Activated B cell treated with CpG ODN at 0.5 μM for 24 hours (primary cell): ENCODE data around the gene CA12. TPM values are rescaled to one million over a fixed set of nuclear protein-coding genes. Genes with fewer than 3 reads are reported as not detected.

ENCODE experiments used
- ATAC-seq: fragments of 200-7000 bp; cut with Tn5 transposase; one replicate; pipeline ENCODE4 v1.10.0; 2021; ENCODE audit warnings: low read depth, mild to moderate bottlenecking, moderate library complexity
- CTCF ChIA-PET: fragments of 350-600 bp; sonication (Branson Sonifier 250); formaldehyde crosslinking; loops from one replicate; lab custom pipeline; 2021; ENCODE audit warnings: antibody characterized with exemption; lab: Charles Lee
- POLR2A ChIA-PET: fragments of 350-600 bp; sonication (Branson Sonifier 250); formaldehyde crosslinking; loops from one replicate; lab custom pipeline; 2021; ENCODE audit warnings: antibody characterized with exemption; lab: Charles Lee
- DNase-seq: peaks from one replicate; pipeline ENCODE4 v3.0.0; 2022
- H3K27ac Mint-ChIP-seq: one replicate; pipeline ENCODE4 v1.8.0; 2020; ENCODE audit warnings: mixed read lengths
- H3K27me3 Mint-ChIP-seq: one replicate; pipeline ENCODE4 v1.8.0; 2021; ENCODE audit warnings: mixed read lengths
- H3K36me3 Mint-ChIP-seq: one replicate; pipeline ENCODE4 v1.8.0; 2021; ENCODE audit warnings: low read depth, mixed read lengths
- H3K4me1 Mint-ChIP-seq: one replicate; pipeline ENCODE4 v1.8.0; 2021; ENCODE audit warnings: mixed read lengths
- H3K4me3 Mint-ChIP-seq: one replicate; pipeline ENCODE4 v1.8.0; 2020; ENCODE audit warnings: mild to moderate bottlenecking, mixed read lengths
- H3K9me3 Mint-ChIP-seq: one replicate; pipeline ENCODE4 v1.8.0; 2020; ENCODE audit warnings: mixed read lengths
- intact Hi-C: fragments of 100-400 bp; cut with micrococcal nuclease; formaldehyde crosslinking; loops from one replicate; pipeline ENCODE4 v1.15.1; 2024
- total RNA-seq: library from RNA; stranded (reverse); gene quantifications from 2 replicates; pipeline ENCODE4 v1.2.3, GENCODE V29; 2022
- TF ChIP-seq, protein P1 (sequence below): fragments of 200-600 bp; IDR thresholded peaks from one replicate; pipeline ENCODE4 v1.8.0; 2022; ENCODE audit warnings: antibody characterized with exemption, mild to moderate bottlenecking

CA12 gene
- total RNA-seq, 1 donor from 2014 or later, result not detected

DNA sequence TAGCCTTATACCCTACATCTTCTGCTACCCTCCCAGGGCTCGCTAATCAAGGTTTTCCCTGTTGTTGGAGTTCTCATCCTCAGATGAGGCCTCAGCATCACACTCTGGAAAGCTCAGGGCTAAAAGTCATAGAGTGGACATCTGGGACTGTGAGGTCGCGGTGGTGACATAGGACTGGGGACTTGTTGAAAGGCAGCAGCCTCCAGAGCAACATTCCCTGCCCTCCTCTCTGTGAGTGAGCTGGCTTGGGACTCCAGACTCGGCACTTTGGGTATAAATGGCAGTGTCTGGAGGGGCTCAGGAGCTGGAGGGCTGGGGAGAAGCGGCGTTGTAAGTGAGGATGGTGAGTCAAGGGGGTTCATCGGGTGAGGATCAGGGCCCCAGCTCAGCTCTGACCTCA lies 2.7 kb downstream of the CA12 start:
- TF ChIP-seq, protein P1, sequence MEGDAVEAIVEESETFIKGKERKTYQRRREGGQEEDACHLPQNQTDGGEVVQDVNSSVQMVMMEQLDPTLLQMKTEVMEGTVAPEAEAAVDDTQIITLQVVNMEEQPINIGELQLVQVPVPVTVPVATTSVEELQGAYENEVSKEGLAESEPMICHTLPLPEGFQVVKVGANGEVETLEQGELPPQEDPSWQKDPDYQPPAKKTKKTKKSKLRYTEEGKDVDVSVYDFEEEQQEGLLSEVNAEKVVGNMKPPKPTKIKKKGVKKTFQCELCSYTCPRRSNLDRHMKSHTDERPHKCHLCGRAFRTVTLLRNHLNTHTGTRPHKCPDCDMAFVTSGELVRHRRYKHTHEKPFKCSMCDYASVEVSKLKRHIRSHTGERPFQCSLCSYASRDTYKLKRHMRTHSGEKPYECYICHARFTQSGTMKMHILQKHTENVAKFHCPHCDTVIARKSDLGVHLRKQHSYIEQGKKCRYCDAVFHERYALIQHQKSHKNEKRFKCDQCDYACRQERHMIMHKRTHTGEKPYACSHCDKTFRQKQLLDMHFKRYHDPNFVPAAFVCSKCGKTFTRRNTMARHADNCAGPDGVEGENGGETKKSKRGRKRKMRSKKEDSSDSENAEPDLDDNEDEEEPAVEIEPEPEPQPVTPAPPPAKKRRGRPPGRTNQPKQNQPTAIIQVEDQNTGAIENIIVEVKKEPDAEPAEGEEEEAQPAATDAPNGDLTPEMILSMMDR, result no peak
- ATAC-seq (no peak), DNase-seq (no peak)
- POLR2A ChIA-PET, result no interaction called here
- H3K27me3 Mint-ChIP-seq, result peaks cover 55% of the 10 kb centered on the region
- CTCF ChIA-PET, result no interaction called here
- no peak overlapping the region for H3K27ac Mint-ChIP-seq
- no peak overlapping the region for H3K4me3 Mint-ChIP-seq
- H3K4me1 Mint-ChIP-seq, result peaks cover 15% of the 10 kb centered on the region
- H3K36me3 Mint-ChIP-seq, result no peaks in the 10 kb centered on the region
- intact Hi-C loops, result no loop called here
- no peaks in the 10 kb centered on the region for H3K9me3 Mint-ChIP-seq

DNA sequence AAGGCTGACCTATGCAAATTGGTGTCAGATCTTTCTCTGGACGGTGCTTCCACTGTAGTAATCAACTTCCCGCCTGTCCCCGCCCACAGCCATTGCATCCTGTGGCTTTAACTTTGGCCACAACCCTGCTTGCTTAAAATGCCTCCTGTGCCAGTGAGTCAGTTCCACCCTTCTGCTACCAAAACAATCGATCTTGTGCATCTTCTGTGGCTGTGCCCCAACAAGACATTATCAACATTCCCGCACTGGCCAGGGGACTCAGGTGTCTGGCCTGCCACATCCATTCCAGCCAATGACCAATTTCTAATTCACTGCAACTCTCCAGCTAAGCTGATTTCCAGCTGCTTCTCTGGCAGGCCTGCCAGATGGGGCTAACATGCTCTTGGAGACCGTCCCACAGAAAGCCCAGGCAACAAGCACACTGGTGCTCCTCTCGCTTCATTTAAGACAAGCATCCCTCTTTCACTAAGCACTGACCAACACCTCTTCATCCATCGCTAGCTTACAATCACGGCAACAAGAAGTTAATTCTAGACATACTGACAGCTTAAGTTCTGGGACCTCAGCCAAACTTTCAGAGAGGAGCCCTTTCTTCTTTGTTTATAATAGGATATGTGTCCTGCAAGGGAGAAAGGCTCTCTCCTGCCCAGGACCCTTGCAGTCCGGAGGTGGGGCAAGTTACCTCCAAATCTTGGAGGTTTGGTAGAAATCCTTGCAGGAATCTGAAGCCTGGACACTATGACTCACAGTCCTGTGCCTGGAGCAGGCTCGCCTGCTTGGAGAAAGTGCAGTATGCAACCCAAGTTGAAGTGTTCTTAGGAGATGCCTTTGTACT lies 6.7 kb downstream of the CA12 start:
- no peak for ATAC-seq
- ChIA-PET POLR2A (no interaction called here), CTCF (no interaction called here)
- Mint-ChIP-seq H3K4me1 (no peaks in the 10 kb centered on the region), H3K4me3 (no peak overlapping the region), H3K36me3 (no peaks in the 10 kb centered on the region), H3K9me3 (no peaks in the 10 kb centered on the region), H3K27me3 (peaks cover 23% of the 10 kb centered on the region), H3K27ac (no peak overlapping the region)
- intact Hi-C loops, result no loop called here
- TF ChIP-seq, protein P1, result no peak
- DNase-seq, result no peak

DNA sequence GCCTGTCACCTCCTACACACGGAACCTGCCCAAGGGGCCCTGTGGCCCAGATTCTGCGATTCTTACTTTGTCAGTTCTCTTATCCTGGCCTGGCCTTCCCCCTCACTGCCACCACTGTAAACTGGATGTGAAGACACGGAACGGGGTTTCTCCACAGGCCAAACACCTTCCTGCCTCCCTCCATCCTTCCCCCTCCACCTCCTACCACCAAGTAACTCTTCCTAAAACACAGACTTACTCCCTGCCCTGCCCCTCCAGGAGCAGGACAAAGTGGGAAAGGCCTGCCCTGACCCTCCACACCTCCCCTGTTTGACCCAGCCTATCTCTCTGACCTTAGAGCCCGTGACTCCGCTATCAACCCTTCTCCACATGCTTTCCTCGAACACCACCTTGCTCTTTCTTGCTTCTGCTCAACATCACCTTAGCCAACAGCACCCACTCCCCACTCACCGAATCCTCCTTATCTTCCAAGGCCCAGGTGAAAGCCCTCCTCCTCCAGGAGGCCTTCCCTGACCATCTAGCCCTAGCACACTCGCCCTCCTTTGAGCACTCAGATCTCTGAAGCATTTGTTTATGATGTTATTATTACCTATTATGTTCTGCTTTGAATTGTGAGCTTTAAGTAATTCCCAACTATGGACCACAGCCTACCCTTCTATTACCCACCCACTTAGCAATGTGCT lies 7.6 kb downstream of the CA12 start:
- Mint-ChIP-seq H3K27ac (no peak overlapping the region), H3K4me1 (no peaks in the 10 kb centered on the region), H3K4me3 (no peak overlapping the region), H3K36me3 (no peaks in the 10 kb centered on the region), H3K9me3 (no peaks in the 10 kb centered on the region), H3K27me3 (peaks cover 17% of the 10 kb centered on the region)
- TF ChIP-seq, protein P1, result no peak
- DNase-seq (no peak), ATAC-seq (no peak)
- POLR2A ChIA-PET, result no interaction called here
- intact Hi-C loops, result no loop called here
- CTCF ChIA-PET, result no interaction called here

DNA sequence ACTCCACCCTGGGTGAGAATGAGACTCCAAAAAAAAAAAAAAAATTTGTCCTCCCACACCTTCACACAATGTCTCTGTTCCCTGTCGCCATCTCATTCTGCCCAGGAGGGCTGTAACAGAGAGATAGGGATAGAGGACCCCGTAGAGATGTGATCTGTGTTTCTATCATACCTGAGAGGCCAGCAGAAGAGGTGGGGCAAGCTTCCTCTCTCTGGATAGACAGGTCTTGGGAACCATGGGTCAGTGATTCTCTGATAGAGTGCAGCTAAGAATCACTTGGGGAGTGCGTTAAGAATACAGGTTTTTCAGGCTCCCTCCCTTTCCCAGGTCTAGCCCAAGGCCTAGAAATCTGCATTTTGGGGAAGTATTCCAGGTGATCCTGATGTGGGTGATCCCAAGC lies 8.3 kb downstream of the CA12 start:
- no peak overlapping the region for H3K4me3 Mint-ChIP-seq
- TF ChIP-seq, protein P1, result no peak

DNA sequence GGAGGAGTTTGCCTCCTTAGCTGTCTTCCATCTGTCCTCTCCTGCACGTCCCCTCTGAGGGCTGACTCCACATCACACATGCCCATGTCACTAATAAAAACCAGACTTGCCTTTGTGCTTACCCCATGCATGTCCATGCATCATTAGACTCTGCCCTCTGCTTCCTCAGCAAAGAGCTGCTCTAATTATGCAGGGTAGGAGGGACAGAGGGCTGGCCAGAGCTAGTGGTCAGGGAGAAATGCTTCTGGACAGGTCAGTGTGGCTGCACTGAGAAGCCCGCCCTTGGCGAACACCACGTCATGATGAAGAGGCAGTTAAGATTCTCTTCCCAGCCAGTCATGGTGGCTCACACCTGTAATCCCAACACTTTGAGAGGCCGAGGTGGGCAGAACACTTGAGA lies 8.9 kb downstream of the CA12 start:
- H3K9me3 Mint-ChIP-seq, result no peaks in the 10 kb centered on the region
- TF ChIP-seq, protein P1, result no peak
- no peaks in the 10 kb centered on the region for H3K4me1 Mint-ChIP-seq
- H3K36me3 Mint-ChIP-seq, result no peaks in the 10 kb centered on the region
- no peak overlapping the region for H3K4me3 Mint-ChIP-seq
- DNase-seq (no peak), ATAC-seq (no peak)
- POLR2A ChIA-PET, result interaction anchor here (0.7 kb wide), 1 partner anchor 9 kb away, joined by 4 read pairs; no protein-coding TSS in a partner anchor
- no peak overlapping the region for H3K27ac Mint-ChIP-seq
- intact Hi-C loops, result no loop called here
- H3K27me3 Mint-ChIP-seq, result peaks cover 8% of the 10 kb centered on the region
- CTCF ChIA-PET, result no interaction called here

More for the DNA sequence above, 8.3 kb downstream of the CA12 start:
- no peak for ATAC-seq
- ChIA-PET CTCF (no interaction called here), POLR2A (interaction anchor here (0.7 kb wide), 1 partner anchor 10 kb away, joined by 4 read pairs; no protein-coding TSS in a partner anchor)
- Mint-ChIP-seq H3K27ac (no peak overlapping the region), H3K27me3 (peaks cover 10% of the 10 kb centered on the region), H3K9me3 (no peaks in the 10 kb centered on the region), H3K4me1 (no peaks in the 10 kb centered on the region), H3K36me3 (no peaks in the 10 kb centered on the region)
- intact Hi-C loops, result no loop called here
- no peak for DNase-seq
